HUES64 (cell line): ENCODE results near the gene SCMH1.
"Not testable (repeated sequence)": the region's sequence is repeated elsewhere in the genome, so short reads cannot be mapped to it uniquely, and the experiment has no call there.

Source experiments
- H3K27ac ChIP-seq: 2 replicates; pipeline ENCODE4 v1.7.0; 2013; ENCODE audit warnings: low read depth, low read length, inconsistent platforms
- H3K27me3 ChIP-seq: 2 replicates; pipeline ENCODE4 v1.6.1; 2013; ENCODE audit warnings: mild to moderate bottlenecking, low read length; ENCODE audit not compliant: insufficient read depth
- H3K36me3 ChIP-seq: 2 replicates; pipeline ENCODE4 v1.6.1; 2013; ENCODE audit warnings: mild to moderate bottlenecking, low read length; ENCODE audit not compliant: insufficient read depth
- H3K4me1 ChIP-seq: 2 replicates; pipeline ENCODE4 v1.6.1; 2013; ENCODE audit warnings: mild to moderate bottlenecking, low read length, moderate library complexity; ENCODE audit not compliant: insufficient read depth
- H3K4me3 ChIP-seq: 2 replicates; pipeline ENCODE4 v1.5.1; 2013; ENCODE audit warnings: mild to moderate bottlenecking, low read length, moderate library complexity
- H3K9ac ChIP-seq: 2 replicates; pipeline ENCODE4 v1.6.1; 2013; ENCODE audit warnings: mild to moderate bottlenecking, low read depth, low read length
- H3K9me3 ChIP-seq: 2 replicates; pipeline ENCODE4 v1.6.1; 2013; ENCODE audit warnings: low read depth, low read length; ENCODE audit not compliant: insufficient read depth
- WGBS: fragments of 150-250, 120-280 bp; methylation state at CpG from one replicate; pipeline ENCODE4 v1.1.7; 2013; ENCODE audit warnings: missing lambda C conversion rate; 5-methylcytosine and 5-hydroxymethylcytosine counted together

Gene SCMH1

GRCh38 chr1:41232305-41232704 is 9.8 kb downstream of the SCMH1 start:
- H3K9me3 ChIP-seq, result no peaks in the 10 kb centered on the region
- no peak overlapping the region for H3K4me3 ChIP-seq
- H3K9ac ChIP-seq, result no peak overlapping the region
- no peaks in the 10 kb centered on the region for H3K27me3 ChIP-seq
- no CpG with 5 or more reads among the region's 3 CpGs for WGBS
- H3K4me1 ChIP-seq, result peaks cover 2% of the 10 kb centered on the region; the same call in 1 of the 2 replicates
- H3K27ac ChIP-seq, result no peak overlapping the region
- H3K36me3 ChIP-seq, result no peaks in the 10 kb centered on the region

GRCh38 chr1:41230656-41231055 is 11.4 kb downstream of the SCMH1 start:
- 0 out of 2 replicates have a peak, but pooled peaks cover 7% of the 10 kb centered on the region for H3K4me1 ChIP-seq
- 94% methylated on average over 2 of the region's 2 CpGs for WGBS
- no peak overlapping the region for H3K4me3 ChIP-seq

DNA sequence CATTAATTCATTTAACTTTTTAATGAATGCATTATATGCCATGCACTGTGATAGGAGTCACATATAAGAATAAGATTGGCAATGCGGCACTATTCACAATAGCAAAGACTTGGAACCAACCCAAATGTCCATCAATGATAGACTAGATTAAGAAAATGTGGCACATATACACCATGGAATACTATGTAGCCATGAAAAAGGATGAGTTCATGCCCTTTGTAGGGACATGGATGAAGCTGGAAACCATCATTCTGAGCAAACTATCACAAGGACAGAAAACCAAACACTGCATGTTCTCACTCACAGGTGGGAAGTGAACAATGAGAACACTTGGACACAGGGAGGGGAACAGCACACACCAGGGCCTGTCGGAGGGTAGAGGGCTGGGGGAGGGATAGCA is 12.9 kb downstream of the SCMH1 start:
- WGBS, result 100% methylated on average over 1 of the region's 2 CpGs
- H3K4me1 ChIP-seq, result not testable (repeated sequence)

More at GRCh38 chr1:41230656-41231055, 11.4 kb downstream of the SCMH1 start:
- Histone ChIP-seq H3K9me3 (no peaks in the 10 kb centered on the region), H3K36me3 (no peaks in the 10 kb centered on the region), H3K9ac (no peak overlapping the region), H3K27ac (no peak overlapping the region), H3K27me3 (no peaks in the 10 kb centered on the region)

GRCh38 chr1:41226815-41227434 is 15.2 kb downstream of the SCMH1 start:
- H3K27ac ChIP-seq, result no peak overlapping the region
- no peak overlapping the region for H3K9ac ChIP-seq
- 61% methylated on average over 3 of the region's 3 CpGs for WGBS
- H3K27me3 ChIP-seq, result no peaks in the 10 kb centered on the region
- H3K4me3 ChIP-seq, result no peak overlapping the region
- H3K9me3 ChIP-seq, result no peaks in the 10 kb centered on the region
- no peaks in the 10 kb centered on the region for H3K36me3 ChIP-seq
- H3K4me1 ChIP-seq, result 0 out of 2 replicates have a peak, but pooled peaks cover 7% of the 10 kb centered on the region

More for the DNA sequence above, 12.9 kb downstream of the SCMH1 start:
- H3K4me3 ChIP-seq, H3K9me3 ChIP-seq, H3K9ac ChIP-seq, H3K27ac ChIP-seq, H3K36me3 ChIP-seq, H3K27me3 ChIP-seq: not testable (repeated sequence)

- Histone ChIP-seq H3K4me1 (0 out of 2 replicates have a peak, but pooled peaks cover 7% of the 10 kb centered on the region), H3K27ac (no peak overlapping the region), H3K9me3 (peaks cover 5% of the 10 kb centered on the region; the same call in 1 of the 2 replicates), H3K4me3 (no peak overlapping the region), H3K36me3 (no peaks in the 10 kb centered on the region), H3K9ac (no peak overlapping the region), H3K27me3 (no peaks in the 10 kb centered on the region)
- WGBS, result 90% methylated on average over 3 of the region's 3 CpGs
Measured at GRCh38 chr1:41225495-41225894, 16.6 kb downstream of the SCMH1 start.

DNA sequence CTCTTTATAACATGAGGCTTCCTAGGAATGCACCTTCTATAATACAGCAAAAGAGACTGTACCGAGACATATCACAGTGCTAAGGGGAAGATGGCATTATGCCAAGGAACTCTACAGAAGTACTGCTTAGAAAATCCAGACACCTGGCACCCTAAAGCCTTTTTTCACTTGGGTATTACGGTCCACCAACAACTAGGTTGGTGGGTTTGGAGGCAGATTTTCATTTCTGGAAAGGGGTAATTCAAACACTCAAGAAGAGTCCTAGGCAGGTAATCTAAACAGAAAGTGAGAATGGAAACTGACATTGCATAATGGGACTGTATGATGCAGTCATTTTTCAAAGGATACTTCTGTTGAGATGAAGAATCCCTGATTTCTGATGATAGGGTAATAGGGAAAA is 19.6 kb downstream of the SCMH1 start:
- H3K9ac ChIP-seq, result no peak overlapping the region
- H3K4me3 ChIP-seq, result no peak overlapping the region
- 0 out of 2 replicates have a peak, but pooled peaks cover 7% of the 10 kb centered on the region for H3K4me1 ChIP-seq
- H3K36me3 ChIP-seq, result peaks cover 4% of the 10 kb centered on the region; the same call in 1 of the 2 replicates
- no peak overlapping the region for H3K27ac ChIP-seq
- 90% methylated on average over 2 of the region's 2 CpGs for WGBS
- H3K27me3 ChIP-seq, result no peaks in the 10 kb centered on the region
- H3K9me3 ChIP-seq, result peaks cover 26% of the 10 kb centered on the region

DNA sequence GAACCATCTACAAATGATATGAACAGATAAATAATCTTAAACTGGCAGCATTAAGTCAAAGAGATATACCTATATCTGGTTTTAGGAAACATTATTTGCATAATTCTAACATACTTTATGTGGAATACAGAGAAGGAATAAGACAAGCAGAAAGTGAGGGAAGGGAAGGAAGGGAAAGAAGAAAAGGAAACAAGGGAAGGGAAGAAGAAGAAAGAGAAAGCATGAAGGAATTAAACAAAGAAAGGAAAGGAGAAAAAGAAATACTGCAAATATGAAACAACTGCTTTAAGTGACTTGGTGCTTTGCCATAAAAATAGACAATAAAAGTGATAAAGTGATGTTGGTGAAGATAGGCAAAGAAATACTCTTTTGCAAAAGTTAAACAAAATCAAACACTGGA is 20.1 kb downstream of the SCMH1 start:
- Histone ChIP-seq H3K27me3 (no peaks in the 10 kb centered on the region), H3K4me3 (no peak overlapping the region), H3K4me1 (0 out of 2 replicates have a peak, but pooled peaks cover 5% of the 10 kb centered on the region), H3K9me3 (peaks cover 26% of the 10 kb centered on the region), H3K9ac (no peak overlapping the region), H3K27ac (no peak overlapping the region), H3K36me3 (peaks cover 4% of the 10 kb centered on the region; the same call in 1 of the 2 replicates)

DNA sequence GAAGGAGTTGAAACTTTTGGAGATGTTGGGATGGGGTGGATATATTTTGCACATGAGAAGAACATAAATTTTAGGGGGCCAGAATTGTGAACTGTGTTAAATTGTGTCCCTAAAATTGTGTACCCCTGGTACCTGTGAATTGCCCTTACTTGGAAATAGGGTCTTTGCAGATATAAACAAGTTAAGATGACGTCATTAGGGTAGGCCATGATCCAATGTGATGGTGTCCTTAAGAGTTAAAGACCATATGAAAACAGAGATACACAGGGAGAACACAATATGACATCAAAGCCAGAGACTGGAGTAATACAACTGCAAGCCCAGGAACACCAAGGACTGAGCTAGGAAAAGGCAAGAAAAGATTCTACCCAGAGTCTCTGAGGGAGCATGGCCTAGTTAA is 24.0 kb downstream of the SCMH1 start:
- WGBS, result 82% methylated on average over 1 of the region's 1 CpG
- H3K9ac ChIP-seq, result no peak overlapping the region
- peaks cover 4% of the 10 kb centered on the region; the same call in 1 of the 2 replicates for H3K36me3 ChIP-seq
- H3K4me3 ChIP-seq, result no peak overlapping the region
- peaks cover 26% of the 10 kb centered on the region for H3K9me3 ChIP-seq
- no peaks in the 10 kb centered on the region for H3K4me1 ChIP-seq
- no peaks in the 10 kb centered on the region for H3K27me3 ChIP-seq
- no peak overlapping the region for H3K27ac ChIP-seq

DNA sequence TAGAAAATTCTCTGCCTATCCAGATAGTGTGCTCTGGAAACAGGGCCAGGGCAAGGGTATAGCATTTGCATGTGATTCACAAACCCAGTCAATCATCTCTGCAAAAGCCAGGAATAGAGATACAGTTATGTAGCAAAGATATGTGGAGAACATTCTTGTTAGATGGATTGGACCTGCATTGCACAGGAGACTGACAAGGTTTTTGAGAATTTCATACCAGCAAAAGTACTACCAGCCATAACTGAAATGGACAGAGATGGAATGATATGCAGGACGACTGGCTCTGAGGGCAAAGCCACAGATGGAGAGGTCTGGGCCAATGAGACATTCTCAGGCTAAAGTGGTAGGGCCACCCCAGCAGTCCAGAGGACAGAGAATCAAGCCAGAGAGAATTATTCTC is 24.7 kb downstream of the SCMH1 start:
- Histone ChIP-seq H3K27ac (no peak overlapping the region), H3K36me3 (peaks cover 4% of the 10 kb centered on the region; the same call in 1 of the 2 replicates), H3K4me3 (no peak overlapping the region), H3K9me3 (peaks cover 26% of the 10 kb centered on the region), H3K27me3 (no peaks in the 10 kb centered on the region), H3K4me1 (no peaks in the 10 kb centered on the region), H3K9ac (no peak overlapping the region)
- 85% methylated on average over 1 of the region's 1 CpG for WGBS

- Histone ChIP-seq H3K4me3 (no peak overlapping the region), H3K9ac (no peak overlapping the region), H3K9me3 (peaks cover 23% of the 10 kb centered on the region), H3K4me1 (no peaks in the 10 kb centered on the region), H3K36me3 (peaks cover 4% of the 10 kb centered on the region; the same call in 1 of the 2 replicates), H3K27ac (no peak overlapping the region), H3K27me3 (no peaks in the 10 kb centered on the region)
Measured at GRCh38 chr1:41215623-41216022, 26.5 kb downstream of the SCMH1 start.

- Histone ChIP-seq H3K9me3 (peaks cover 9% of the 10 kb centered on the region; the same call in 1 of the 2 replicates), H3K27me3 (no peaks in the 10 kb centered on the region), H3K4me1 (no peaks in the 10 kb centered on the region), H3K36me3 (no peaks in the 10 kb centered on the region), H3K27ac (no peak overlapping the region), H3K4me3 (no peak overlapping the region), H3K9ac (no peak overlapping the region)
- 95% methylated on average over 1 of the region's 1 CpG for WGBS
Measured at GRCh38 chr1:41213341-41213740, 28.8 kb downstream of the SCMH1 start.

DNA sequence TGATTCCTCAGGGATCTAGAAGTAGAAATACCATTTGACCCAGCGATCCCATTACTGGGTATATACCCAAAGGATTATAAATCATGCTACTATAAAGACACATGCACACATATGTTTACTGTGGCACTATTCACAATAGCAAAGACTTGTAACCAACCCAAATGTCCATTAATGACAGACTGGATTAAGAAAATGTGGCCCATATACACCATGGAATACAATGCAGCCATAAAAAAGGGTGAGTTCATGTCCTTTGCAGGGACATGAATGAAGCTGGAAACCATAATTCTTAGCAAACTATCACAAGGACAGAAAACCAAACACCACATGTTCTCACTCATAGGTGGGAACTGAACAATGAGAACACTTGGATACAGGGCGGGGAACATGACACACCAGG is 30.5 kb downstream of the SCMH1 start:
- not testable (repeated sequence) for H3K27ac ChIP-seq, H3K4me1 ChIP-seq, H3K9me3 ChIP-seq, H3K9ac ChIP-seq, H3K4me3 ChIP-seq, H3K36me3 ChIP-seq, H3K27me3 ChIP-seq
- whole genome bisulfite sequencing, result 100% methylated on average over 1 of the region's 2 CpGs
